ENCODE results near the gene RPL22. TPM values are rescaled to one million over a fixed set of nuclear protein-coding genes. Genes with fewer than 3 reads are reported as not detected.

RPL22 gene
- total and polyA plus RNA-seq, 2 of the 8 experiments (the other 6 are each of a cell fraction or from before 2014, with no cell fraction given) = 133 to 521 TPM

- TF ChIP-seq CTBP2 (IDR thresholded peaks at IDR 0.05; ENCODE audit: borderline replicate concordance, insufficient read depth, insufficient read length, low read length) (no peak), TCF12 (IDR thresholded peaks at IDR 0.05; ENCODE audit: low read depth, low read length) (no peak), NANOG (IDR thresholded peaks at IDR 0.05; ENCODE audit: insufficient read depth, low read depth, low read length, poor library complexity, severe bottlenecking) (no peak)
Measured at GRCh38 chr1:6241887-6242740, 42.7 kb upstream of the RPL22 start (continued).
